Mesodermal cell (in vitro differentiated cells): ENCODE measurements around the gene SEPTIN6.

Source experiments
- H3K27ac ChIP-seq: 2 replicates; pipeline ENCODE4 v1.7.0; 2013; ENCODE audit warnings: mild to moderate bottlenecking, low read depth, low read length, moderate library complexity; ENCODE audit not compliant: severe bottlenecking
- H3K36me3 ChIP-seq: 2 replicates; pipeline ENCODE4 v1.7.1; 2013; ENCODE audit warnings: mild to moderate bottlenecking, low read length, moderate library complexity; ENCODE audit not compliant: control insufficient read depth, insufficient read depth
- H3K4me1 ChIP-seq: one replicate; pipeline ENCODE4 v1.7.1; 2013; ENCODE audit warnings: mild to moderate bottlenecking, low read length; ENCODE audit not compliant: insufficient read depth, control insufficient read depth, poor library complexity, severe bottlenecking
- H3K4me3 ChIP-seq: 2 replicates; pipeline ENCODE4 v1.7.0; 2013; ENCODE audit warnings: low read length, control low read depth, mild to moderate bottlenecking; ENCODE audit not compliant: insufficient read depth, poor library complexity, severe bottlenecking; ENCODE audit errors: extremely low read depth
- H3K9me3 ChIP-seq: 2 replicates; pipeline ENCODE4 v1.7.1; 2013; ENCODE audit warnings: mild to moderate bottlenecking, low read length, moderate library complexity; ENCODE audit not compliant: control insufficient read depth
- WGBS, 2 experiments: methylation state at CpG; one replicate each; pipeline ENCODE4 v1.1.5; 2013; ENCODE audit warnings: missing lambda C conversion rate in 2 of 2; ENCODE audit not compliant: insufficient coverage in 2 of 2; 5-methylcytosine and 5-hydroxymethylcytosine counted together

Gene SEPTIN6

GRCh38 chrX:119648421-119648775, 44.6 kb downstream of the SEPTIN6 start:
- Histone ChIP-seq H3K36me3 (peaks cover 42% of the 10 kb centered on the region), H3K4me1 (no peaks in the 10 kb centered on the region), H3K4me3 (no peak overlapping the region), H3K27ac (no peak overlapping the region), H3K9me3 (no peaks in the 10 kb centered on the region)
- 90 to 100% methylated on average over 2 to 3 of the region's 6 CpGs for WGBS, 2 experiments

- Histone ChIP-seq H3K27ac (no peak overlapping the region), H3K4me1 (no peaks in the 10 kb centered on the region), H3K4me3 (no peak overlapping the region), H3K36me3 (peaks cover 42% of the 10 kb centered on the region), H3K9me3 (no peaks in the 10 kb centered on the region)
- WGBS, 2 experiments: 90 to 95% methylated on average over 6 to 7 of the region's 17 CpGs
Measured at GRCh38 chrX:119647552-119648420, 45.2 kb downstream of the SEPTIN6 start.

DNA sequence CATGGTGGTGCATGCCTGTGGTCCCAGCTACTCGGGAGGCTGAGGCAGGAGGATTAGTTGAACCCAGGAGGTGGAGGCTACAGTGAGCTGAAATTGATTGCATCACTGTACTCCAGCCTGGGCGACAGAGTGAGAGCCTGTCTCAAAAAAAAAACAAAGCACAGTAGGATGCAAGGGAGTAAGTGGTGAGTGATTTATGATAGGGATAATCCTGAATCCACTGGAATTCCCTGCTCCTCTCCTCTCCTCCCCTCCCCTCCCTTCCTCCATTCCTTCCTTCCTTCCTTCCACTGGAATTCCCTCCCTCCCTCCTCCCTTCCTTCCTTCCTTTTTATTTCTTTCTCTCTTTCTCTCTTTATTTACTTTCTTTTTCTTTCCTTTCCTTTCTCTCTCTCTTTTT, 45.9 kb downstream of the SEPTIN6 start:
- Histone ChIP-seq H3K27ac (no peak overlapping the region), H3K4me3 (no peak overlapping the region), H3K4me1 (no peaks in the 10 kb centered on the region), H3K36me3 (peaks cover 38% of the 10 kb centered on the region), H3K9me3 (no peaks in the 10 kb centered on the region)
- WGBS, 2 experiments: 71% methylated on average over 1 of the region's 2 CpGs; no CpG with 5 or more reads in 1 of the 2 experiments

DNA sequence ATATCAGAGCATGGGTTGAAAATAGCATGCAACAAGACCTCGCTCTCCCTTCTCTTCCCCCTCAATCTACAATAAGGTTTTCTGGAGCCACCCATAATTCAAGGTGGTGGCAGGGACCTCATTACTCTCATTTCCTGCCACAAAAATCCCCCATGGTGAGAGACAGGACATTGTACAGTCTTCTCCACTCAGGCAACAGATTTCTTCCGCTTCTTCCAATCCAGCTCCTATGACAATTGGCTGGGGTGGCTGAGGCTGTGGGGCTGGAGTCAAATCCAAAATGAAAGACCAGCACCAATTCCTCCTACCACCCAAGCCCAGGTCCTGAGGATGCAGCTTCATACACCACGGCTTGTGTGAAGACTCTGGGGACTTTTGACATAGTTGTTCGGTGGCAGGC, 46.5 kb downstream of the SEPTIN6 start:
- Histone ChIP-seq H3K27ac (no peak overlapping the region), H3K36me3 (peaks cover 35% of the 10 kb centered on the region), H3K4me1 (no peaks in the 10 kb centered on the region), H3K4me3 (no peak overlapping the region), H3K9me3 (no peaks in the 10 kb centered on the region)
- WGBS, 2 experiments: 100% methylated on average over 1 of the region's 4 CpGs; no CpG with 5 or more reads in 1 of the 2 experiments

GRCh38 chrX:119643696-119644095, 49.3 kb downstream of the SEPTIN6 start:
- no peak overlapping the region for H3K27ac ChIP-seq
- no peaks in the 10 kb centered on the region for H3K9me3 ChIP-seq
- no peak overlapping the region for H3K4me3 ChIP-seq
- H3K36me3 ChIP-seq: peaks cover 22% of the 10 kb centered on the region
- 83 to 86% methylated on average over 1 to 5 of the region's 8 CpGs for WGBS, 2 experiments
- no peaks in the 10 kb centered on the region for H3K4me1 ChIP-seq
